Thymus (tissue), 11 donors: ENCODE data around the gene MYLK4. TPM values are rescaled to one million over a fixed set of nuclear protein-coding genes. Genes with fewer than 3 reads are reported as not detected.

Experiments
- DNase-seq, 9 donors: peaks; one replicate each; pipeline ENCODE4 v3.0.0-alpha.2; 2013; ENCODE audit warnings: low spot score in 9 of 9, low read depth in 6 of 9, missing footprints in 1 of 9
- H3K27ac ChIP-seq, 2 donors: one replicate each; pipeline ENCODE4 v1.5.1; 2013; ENCODE audit warnings: control low read depth in 1 of 2, low read depth in 1 of 2, low read length in 1 of 2, mild to moderate bottlenecking in 1 of 2, moderate library complexity in 1 of 2
- H3K27me3 ChIP-seq, 2 donors: one replicate each; pipeline ENCODE4 v1.5.1; 2013; ENCODE audit warnings: low read length in 1 of 2; ENCODE audit not compliant: control insufficient read depth in 2 of 2, insufficient read depth in 1 of 2
- H3K36me3 ChIP-seq, 2 donors: one replicate each; pipeline ENCODE4 v1.5.1; 2013; ENCODE audit warnings: low read length in 1 of 2, mild to moderate bottlenecking in 1 of 2, moderate library complexity in 1 of 2; ENCODE audit not compliant: control insufficient read depth in 2 of 2, insufficient read depth in 2 of 2
- H3K4me1 ChIP-seq, 2 donors: one replicate each; pipeline ENCODE4 v1.5.1; 2013; ENCODE audit warnings: low read length in 2 of 2; ENCODE audit not compliant: control insufficient read depth in 2 of 2, insufficient read depth in 2 of 2
- H3K4me3 ChIP-seq, 2 donors: one replicate each; pipeline ENCODE4 v1.5.1; 2013; ENCODE audit warnings: low read length in 2 of 2, control low read depth in 1 of 2, mild to moderate bottlenecking in 1 of 2
- H3K9me3 ChIP-seq, 2 donors: one replicate each; pipeline ENCODE4 v1.5.1; 2013; ENCODE audit warnings: low read length in 1 of 2, mild to moderate bottlenecking in 1 of 2; ENCODE audit not compliant: control insufficient read depth in 2 of 2, insufficient read depth in 1 of 2
- WGBS: extraction: QIAGEN DNeasy Blood & Tissue Kit; methylation state at CpG from one replicate; pipeline ENCODE4 v1.1.7; 2013; 5-methylcytosine and 5-hydroxymethylcytosine counted together
- polyA plus RNA-seq: library from polyadenylated mRNA; stranded (reverse); fragments of 200-250 nt; gene quantifications from one replicate; pipeline ENCODE4 v1.2.3, GENCODE V29; 2013
- total RNA-seq: library from RNA; stranded (reverse); fragments of 120-200 nt; gene quantifications from one replicate; pipeline ENCODE4 v1.2.4, GENCODE V29; 2013
- donor health status: healthy.

MYLK4 gene
- total and polyA plus RNA-seq, 2 donors = 0.42 to 0.52 TPM

DNA sequence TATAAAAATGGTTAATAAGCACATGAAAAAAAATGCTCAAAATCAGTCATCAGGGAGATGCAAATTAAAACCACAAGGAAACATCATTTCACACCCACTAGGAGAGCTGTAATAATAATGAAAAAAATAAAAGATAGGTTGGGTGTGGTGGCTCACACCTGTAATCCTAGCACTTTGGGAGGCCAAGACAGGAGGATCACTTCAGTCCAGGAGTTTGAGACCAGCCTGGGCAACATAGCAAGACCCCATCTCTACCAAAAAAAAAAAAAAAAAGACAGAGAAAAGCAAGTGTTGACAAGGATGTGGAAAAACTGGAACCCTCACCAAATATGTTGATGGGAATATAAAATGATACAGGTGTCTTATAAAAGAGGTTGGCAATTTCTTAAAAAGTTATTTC, 3.0 kb upstream of the MYLK4 start:
- H3K4me1 ChIP-seq = peaks cover 0 to 3% of the 10 kb centered on the region in 2 donors
- H3K27ac ChIP-seq = no peak overlapping the region
- H3K9me3 ChIP-seq = no peaks in the 10 kb centered on the region
- H3K27me3 ChIP-seq = no peaks in the 10 kb centered on the region
- DNase-seq = no peak
- H3K36me3 ChIP-seq = no peaks in the 10 kb centered on the region
- no peak overlapping the region for H3K4me3 ChIP-seq

DNA sequence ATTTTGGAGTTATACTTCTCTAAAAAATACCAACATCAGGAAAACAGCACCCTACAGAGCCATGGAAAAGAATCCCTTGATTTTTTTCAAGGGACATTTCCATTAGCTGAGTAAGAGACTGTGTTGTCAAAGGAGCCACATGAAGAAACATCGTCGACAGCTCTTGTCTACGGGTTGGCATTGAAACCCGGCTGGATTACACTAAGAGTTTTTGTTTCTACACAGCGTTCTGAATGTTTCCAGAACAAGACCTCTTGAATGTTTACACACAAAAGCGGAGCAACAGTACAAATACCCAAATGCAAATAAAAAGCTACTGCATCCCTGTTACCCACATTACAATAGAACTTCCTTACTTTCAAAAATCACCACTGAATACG, 2.4 kb upstream of the MYLK4 start:
- WGBS = 97% methylated on average over 7 of the region's 7 CpGs
- H3K36me3 ChIP-seq = no peaks in the 10 kb centered on the region
- DNase-seq = no peak

DNA sequence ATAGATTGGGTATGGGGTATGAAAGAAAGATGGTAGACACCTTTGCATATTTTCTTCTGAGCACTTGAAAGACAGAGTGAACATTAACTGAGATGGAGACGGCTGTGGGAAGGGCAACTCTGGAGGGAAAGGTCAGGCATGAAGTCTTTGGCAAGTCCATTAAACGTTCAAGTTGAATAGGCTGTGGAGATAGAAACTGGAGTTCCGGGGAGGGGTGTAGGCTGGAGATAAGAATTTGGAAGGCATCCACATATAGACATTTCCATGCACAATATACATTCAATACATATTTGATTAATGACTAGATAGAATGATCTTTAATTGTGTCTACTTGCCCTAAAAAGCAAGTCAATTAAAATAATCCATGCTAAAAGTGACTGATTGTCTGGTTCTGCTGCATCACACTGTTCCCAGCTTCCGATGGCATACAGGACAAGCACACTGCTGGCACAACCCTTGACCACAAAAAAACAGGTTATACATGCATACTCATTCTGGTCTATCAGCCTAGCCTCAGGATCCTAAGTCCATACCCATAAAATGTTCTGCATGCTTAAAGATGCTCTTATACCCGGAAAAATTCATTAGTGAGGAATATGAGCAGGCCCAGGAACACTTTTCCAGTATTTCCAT, 1.9 kb upstream of the MYLK4 start:
- Histone ChIP-seq H3K27me3 (no peaks in the 10 kb centered on the region), H3K36me3 (no peaks in the 10 kb centered on the region), H3K9me3 (no peaks in the 10 kb centered on the region), H3K4me1 (peaks cover 0 to 3% of the 10 kb centered on the region in 2 donors), H3K27ac (no peak overlapping the region), H3K4me3 (no peak overlapping the region)
- no peak for DNase-seq
- WGBS = 75% methylated on average over 5 of the region's 5 CpGs

More for the DNA sequence above, 2.4 kb upstream of the MYLK4 start:
- Histone ChIP-seq H3K9me3 (no peaks in the 10 kb centered on the region), H3K4me1 (peaks cover 0 to 3% of the 10 kb centered on the region in 2 donors), H3K4me3 (no peak overlapping the region), H3K27me3 (no peaks in the 10 kb centered on the region), H3K27ac (no peak overlapping the region)

- 8% methylated on average over 3 of the region's 3 CpGs for WGBS
- Histone ChIP-seq H3K9me3 (no peaks in the 10 kb centered on the region), H3K4me3 (no peak overlapping the region), H3K4me1 (peaks cover 0 to 3% of the 10 kb centered on the region in 2 donors), H3K27ac (no peak overlapping the region), H3K36me3 (no peaks in the 10 kb centered on the region), H3K27me3 (no peaks in the 10 kb centered on the region)
- no peak for DNase-seq
Observed at GRCh38 chr6:2751871-2752270, 1.1 kb upstream of the MYLK4 start.

GRCh38 chr6:2749969-2750600, 637 bp downstream of the MYLK4 start:
- H3K27me3 ChIP-seq = no peaks in the 10 kb centered on the region
- 17% methylated on average over 11 of the region's 11 CpGs for WGBS
- H3K9me3 ChIP-seq = no peaks in the 10 kb centered on the region
- no peak overlapping the region for H3K4me3 ChIP-seq
- no peak overlapping the region for H3K27ac ChIP-seq
- DNase-seq = peak in 6 of 9 donors; percentile 40 to 82 (median 70)
- no peaks in the 10 kb centered on the region for H3K36me3 ChIP-seq
- H3K4me1 ChIP-seq = peaks cover 0 to 3% of the 10 kb centered on the region in 2 donors

DNA sequence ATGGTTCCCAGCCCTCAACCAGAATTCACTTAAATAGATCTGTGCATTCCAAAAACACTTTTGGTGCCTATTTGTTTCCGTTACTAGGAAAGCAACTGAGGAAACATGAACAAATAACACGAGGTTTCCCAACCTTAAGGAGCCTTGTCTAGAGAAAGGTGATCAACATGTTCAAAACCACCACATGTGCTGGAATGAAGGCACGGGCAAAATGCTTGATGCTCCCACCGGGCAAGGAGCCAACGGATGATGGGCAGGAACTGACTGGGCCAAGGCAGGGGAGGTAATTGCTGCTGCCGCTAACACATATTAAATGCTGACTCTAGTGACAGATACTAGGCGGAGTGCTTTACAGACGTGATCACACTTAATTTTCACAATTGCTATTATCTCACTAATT, 2.5 kb downstream of the MYLK4 start:
- Histone ChIP-seq H3K4me1 (peaks cover 0 to 3% of the 10 kb centered on the region in 2 donors), H3K27ac (no peak overlapping the region), H3K27me3 (no peaks in the 10 kb centered on the region), H3K36me3 (no peaks in the 10 kb centered on the region), H3K4me3 (no peak overlapping the region), H3K9me3 (no peaks in the 10 kb centered on the region)
- no peak for DNase-seq
- 89% methylated on average over 8 of the region's 8 CpGs for WGBS

DNA sequence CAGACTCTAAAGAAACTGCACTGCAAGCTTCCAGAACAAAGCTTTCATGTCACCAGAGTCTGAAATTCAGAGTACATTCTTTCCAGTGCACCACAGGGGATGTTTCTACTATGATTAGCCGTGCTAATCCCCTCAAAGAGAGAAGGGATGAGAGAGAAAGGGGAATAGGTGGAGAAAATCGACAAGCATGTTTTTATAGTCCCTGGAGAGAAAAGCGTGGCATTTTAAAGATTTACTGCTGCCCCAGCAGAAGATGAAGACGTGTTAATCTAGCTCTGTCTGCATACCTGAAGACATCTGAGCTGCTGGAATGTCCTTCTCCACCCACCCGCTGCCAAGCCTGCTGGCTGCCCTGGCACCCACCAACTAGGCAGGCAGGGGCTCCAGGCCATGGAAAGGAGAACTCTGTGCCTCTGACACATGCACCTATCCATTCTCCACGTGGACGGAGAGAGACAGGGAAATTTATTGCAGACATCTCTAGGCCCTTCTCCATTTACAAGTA, 4.1 kb downstream of the MYLK4 start:
- no peaks in the 10 kb centered on the region for H3K4me1 ChIP-seq
- no peaks in the 10 kb centered on the region for H3K9me3 ChIP-seq
- no peaks in the 10 kb centered on the region for H3K27me3 ChIP-seq
- DNase-seq = no peak
- H3K27ac ChIP-seq = no peak overlapping the region
- no peaks in the 10 kb centered on the region for H3K36me3 ChIP-seq
- WGBS = 91% methylated on average over 7 of the region's 7 CpGs
- H3K4me3 ChIP-seq = no peak overlapping the region

GRCh38 chr6:2745246-2745645, 5.5 kb downstream of the MYLK4 start:
- Histone ChIP-seq H3K27ac (no peak overlapping the region), H3K4me1 (no peaks in the 10 kb centered on the region), H3K4me3 (no peak overlapping the region), H3K36me3 (no peaks in the 10 kb centered on the region), H3K9me3 (no peaks in the 10 kb centered on the region), H3K27me3 (no peaks in the 10 kb centered on the region)
- 98% methylated on average over 4 of the region's 4 CpGs for WGBS
- DNase-seq = no peak

- Histone ChIP-seq H3K4me3 (no peak overlapping the region), H3K9me3 (no peaks in the 10 kb centered on the region), H3K36me3 (no peaks in the 10 kb centered on the region), H3K4me1 (no peaks in the 10 kb centered on the region), H3K27me3 (no peaks in the 10 kb centered on the region), H3K27ac (no peak overlapping the region)
- DNase-seq = no peak
- WGBS = 92% methylated on average over 8 of the region's 8 CpGs
Observed at GRCh38 chr6:2744778-2745177, 5.9 kb downstream of the MYLK4 start.
